SK-N-SH (cell line): ENCODE measurements around the gene GALNTL6. TPM values are rescaled to one million over a fixed set of nuclear protein-coding genes. Genes with fewer than 3 reads are reported as not detected.
A peak's percentile ranks its signal among the peaks of the same experiment; 100 is the strongest.

Experiments used
- CTCF ChIA-PET: fragments of 300-600, 350-600 bp; formaldehyde crosslinking; extraction: SDS; loops from one replicate; lab custom pipeline; 2021; lab: Yijun Ruan, JAX
- POLR2A ChIA-PET: fragments of 350-600 bp; sonication (Branson Sonifier 250); formaldehyde crosslinking; extraction: SDS; loops from one replicate; lab custom pipeline; 2020; ENCODE audit warnings: antibody characterized with exemption, inconsistent platforms; lab: Yijun Ruan, JAX
- DNase-seq: peaks from one replicate; pipeline ENCODE4 v3.0.0; 2012
- H2AFZ ChIP-seq: fragments of 200-600 bp; sonication (generic); 2 replicates; pipeline ENCODE4 v1.8.1; 2016; ENCODE audit warnings: antibody characterized with exemption, mild to moderate bottlenecking, low read depth
- H3F3A ChIP-seq: fragments of 200-600 bp; sonication (generic); replicated peaks from 2 replicates; pipeline ENCODE3; 2016; ENCODE audit warnings: antibody characterized with exemption, mild to moderate bottlenecking; ENCODE audit not compliant: insufficient read depth
- H3K27ac ChIP-seq, 2 experiments: fragments of 200-500 bp in 1 of 2; fragments of 200-600 bp in 1 of 2; sonication (Bioruptor generic) in 1 of 2; sonication (generic), shearing (Covaris generic) in 1 of 2; 2 replicates each; pipeline versions ENCODE4 v1.5.1 to v1.6.1; 2014 to 2016; ENCODE audit warnings: low read depth in 2 of 2, inconsistent platforms in 1 of 2, low read length in 1 of 2, mild to moderate bottlenecking in 1 of 2, mixed read lengths in 1 of 2
- H3K27me3 ChIP-seq: fragments of 200-600 bp; sonication (generic), shearing (Covaris generic); 2 replicates; pipeline ENCODE4 v1.6.1; 2016; ENCODE audit warnings: mixed run types; ENCODE audit not compliant: insufficient read depth
- H3K36me3 ChIP-seq, 2 experiments: fragments of 200-500 bp in 1 of 2; fragments of 200-600 bp in 1 of 2; sonication (Bioruptor generic) in 1 of 2; sonication (generic) in 1 of 2; replicated peaks in 1 of 2; 2 replicates each; pipeline versions ENCODE3 to v1.5.1; 2014 to 2016; ENCODE audit warnings: low read length in 1 of 2, mild to moderate bottlenecking in 1 of 2; ENCODE audit not compliant: insufficient read depth in 2 of 2, control insufficient read depth in 1 of 2
- H3K4me1 ChIP-seq, 2 experiments: fragments of 200-500 bp in 1 of 2; fragments of 200-600 bp in 1 of 2; sonication (Bioruptor generic) in 1 of 2; sonication (generic), shearing (Covaris generic) in 1 of 2; 2 replicates each; pipeline versions ENCODE4 v1.5.1 to v1.6.1; 2014 to 2016; ENCODE audit warnings: low read depth in 1 of 2, low read length in 1 of 2, mixed run types in 1 of 2; ENCODE audit not compliant: insufficient read depth in 2 of 2, control insufficient read depth in 1 of 2
- H3K4me2 ChIP-seq: fragments of 200-600 bp; sonication (generic), shearing (Covaris generic); 2 replicates; pipeline ENCODE4 v1.6.1; 2017; ENCODE audit warnings: mixed run types
- H3K4me3 ChIP-seq, 2 experiments: fragments of 200-500 bp in 1 of 2; fragments of 200-600 bp in 1 of 2; sonication (Bioruptor generic) in 1 of 2; sonication (generic), shearing (Covaris generic) in 1 of 2; 2 replicates each; pipeline versions ENCODE4 v1.5.1 to v1.8.1; 2014 to 2016; ENCODE audit warnings: low read depth in 2 of 2, inconsistent platforms in 1 of 2, low read length in 1 of 2, mild to moderate bottlenecking in 1 of 2, mixed read lengths in 1 of 2, moderate library complexity in 1 of 2
- H3K79me2 ChIP-seq: fragments of 200-600 bp; sonication (generic); 2 replicates; pipeline ENCODE4 v1.8.1; 2017; ENCODE audit warnings: mild to moderate bottlenecking; ENCODE audit not compliant: insufficient read depth
- H3K9ac ChIP-seq: fragments of 200-600 bp; sonication (generic); 2 replicates; pipeline ENCODE4 v1.6.1; 2017; ENCODE audit warnings: mixed run types
- H3K9me2 ChIP-seq: fragments of 200-600 bp; sonication (generic); 2 replicates; pipeline ENCODE4 v1.6.1; 2017; ENCODE audit warnings: mixed run types
- H3K9me3 ChIP-seq: fragments of 200-600 bp; sonication (generic); 2 replicates; pipeline ENCODE4 v1.6.1; 2017; ENCODE audit warnings: mixed run types, mild to moderate bottlenecking, moderate library complexity
- H4K20me1 ChIP-seq: fragments of 200-600 bp; sonication (generic); 2 replicates; pipeline ENCODE4 v1.6.1; 2017; ENCODE audit warnings: mild to moderate bottlenecking, mixed run types; ENCODE audit not compliant: insufficient read depth
- CHD2 ChIP-seq: fragments of 150-350 bp; IDR thresholded peaks from 2 replicates; pipeline ENCODE4 v1.6.1; 2018; ENCODE audit warnings: low read length; ENCODE audit not compliant: partially characterized antibody
- CTCF ChIP-seq: fragments of 200-600 bp; sonication (generic); IDR thresholded peaks from 2 replicates; pipeline ENCODE4 v1.6.1; 2017; ENCODE audit warnings: antibody characterized with exemption, mild to moderate bottlenecking, moderate library complexity
- ELF1 ChIP-seq: IDR thresholded peaks from 2 replicates; pipeline ENCODE4 v1.4.0; 2012
- EP300 ChIP-seq, 2 experiments: IDR thresholded peaks; 2 replicates each; pipeline versions ENCODE4 v1.4.0 to v1.6.1; 2012; ENCODE audit warnings: borderline replicate concordance in 1 of 2, low read depth in 1 of 2, low read length in 1 of 2
- FOSL2 ChIP-seq: IDR thresholded peaks from 2 replicates; pipeline ENCODE4 v1.4.0; 2012; ENCODE audit warnings: low read depth, mild to moderate bottlenecking, moderate library complexity, borderline replicate concordance
- FOXJ3 ChIP-seq: sonication (generic); formaldehyde crosslinking; IDR thresholded peaks from 2 replicates; pipeline ENCODE4 v1.5.1; 2020; ENCODE audit warnings: mild to moderate bottlenecking, missing genetic modification reagents
- FOXM1 ChIP-seq: IDR thresholded peaks from 2 replicates; pipeline ENCODE4 v1.4.0; 2012; ENCODE audit warnings: low read depth, mild to moderate bottlenecking
- GATA2 ChIP-seq: sonication (generic); formaldehyde crosslinking; IDR thresholded peaks from 2 replicates; pipeline ENCODE4 v1.5.0; 2020; ENCODE audit warnings: mild to moderate bottlenecking, missing genetic modification reagents
- JUND ChIP-seq: IDR thresholded peaks from 2 replicates; pipeline ENCODE4 v1.4.0; 2012
- MAX ChIP-seq: IDR thresholded peaks from 2 replicates; pipeline ENCODE4 v1.4.0; 2012; ENCODE audit warnings: low read depth
- MXI1 ChIP-seq: IDR thresholded peaks from 2 replicates; pipeline ENCODE4 v1.6.1; 2012; ENCODE audit warnings: mild to moderate bottlenecking, low read depth, low read length, improper control_type of control experiment
- NRF1 ChIP-seq: IDR thresholded peaks from 2 replicates; pipeline ENCODE4 v1.6.1; 2012; ENCODE audit warnings: low read depth, mild to moderate bottlenecking, low read length
- POLR2AphosphoS5 ChIP-seq: IDR thresholded peaks from 2 replicates; pipeline ENCODE4 v1.6.1; 2012; ENCODE audit warnings: low read depth, low read length
- RAD21 ChIP-seq: IDR thresholded peaks from 2 replicates; pipeline ENCODE4 v1.6.1; 2012; ENCODE audit warnings: mild to moderate bottlenecking, low read length
- RFX5 ChIP-seq: IDR thresholded peaks from 2 replicates; pipeline ENCODE4 v1.6.1; 2012; ENCODE audit warnings: mild to moderate bottlenecking, improper control_type of control experiment, low read length
- RXRA ChIP-seq: IDR thresholded peaks from 2 replicates; pipeline ENCODE4 v1.4.0; 2012; ENCODE audit warnings: low read depth, mild to moderate bottlenecking, borderline replicate concordance
- TCF12 ChIP-seq: IDR thresholded peaks from 2 replicates; pipeline ENCODE4 v1.4.0; 2012
- TEAD4 ChIP-seq: IDR thresholded peaks from 2 replicates; pipeline ENCODE4 v1.4.0; 2012; ENCODE audit warnings: mild to moderate bottlenecking, borderline replicate concordance; ENCODE audit not compliant: insufficient read depth
- USF2 ChIP-seq: fragments of 150-350 bp; IDR thresholded peaks from 2 replicates; pipeline ENCODE4 v1.6.1; 2017; ENCODE audit warnings: antibody characterized with exemption, low read length, low read depth, borderline replicate concordance
- WGBS: methylation state at CpG from one replicate; pipeline ENCODE4 v1.1.6; 2017; ENCODE audit warnings: low lambda C conversion rate; 5-methylcytosine and 5-hydroxymethylcytosine counted together
- polyA plus RNA-seq, 3 experiments: library from polyadenylated mRNA; depleted of rRNA; stranded (reverse); fragments of >200 nt; gene quantifications; 2 replicates each; pipeline ENCODE4 v1.2.3, GENCODE V29; 2012

The GALNTL6 gene
- polyA plus RNA-seq, 1 of the 3 experiments (the other 2 are of a cell fraction) = 0.07 TPM

GRCh38 chr4:171875291-171875690 lies 62.1 kb downstream of the GALNTL6 start:
- Histone ChIP-seq H3F3A (no peaks in the 10 kb centered on the region), H3K4me1 (no peaks in the 10 kb centered on the region; a peak in 1 of 4 replicates), H3K79me2 (no peaks in the 10 kb centered on the region), H3K27ac (no peak overlapping the region), H3K36me3 (no peaks in the 10 kb centered on the region), H4K20me1 (no peaks in the 10 kb centered on the region), H3K9me2 (no peaks in the 10 kb centered on the region), H3K4me2 (no peak overlapping the region), H3K27me3 (no peaks in the 10 kb centered on the region), H3K9ac (no peak overlapping the region), H3K4me3 (no peak overlapping the region), H2AFZ (no peak overlapping the region), H3K9me3 (no peaks in the 10 kb centered on the region)
- ChIA-PET POLR2A (no interaction called here), CTCF (no interaction called here)
- TF ChIP-seq MAX = no peak
- TF ChIP-seq CTCF = no peak
- no peak for TF ChIP-seq NRF1
- no peak for TF ChIP-seq MXI1
- TF ChIP-seq POLR2AphosphoS5 = no peak
- no peak for TF ChIP-seq ELF1
- 41% methylated on average over 3 of the region's 3 CpGs for WGBS
- no peak for DNase-seq

GRCh38 chr4:171876636-171877035 lies 63.4 kb downstream of the GALNTL6 start:
- Histone ChIP-seq H3K4me2 (no peak overlapping the region), H3K4me3 (no peak overlapping the region), H3K9ac (no peak overlapping the region), H4K20me1 (no peaks in the 10 kb centered on the region), H3K27ac (no peak overlapping the region), H3K27me3 (no peaks in the 10 kb centered on the region), H3K79me2 (no peaks in the 10 kb centered on the region), H3K9me2 (no peaks in the 10 kb centered on the region), H3K4me1 (no peaks in the 10 kb centered on the region; a peak in 1 of 4 replicates), H3K9me3 (no peaks in the 10 kb centered on the region), H2AFZ (no peak overlapping the region), H3K36me3 (no peaks in the 10 kb centered on the region), H3F3A (no peaks in the 10 kb centered on the region)
- DNase-seq = no peak
- TF ChIP-seq FOXJ3 (CRISPR knock-in tag) (no peak), RFX5 (no peak), FOXM1 (no peak)
- CTCF ChIA-PET = no interaction called here
- 39% methylated on average over 4 of the region's 4 CpGs for WGBS
- POLR2A ChIA-PET = no interaction called here

GRCh38 chr4:171880136-171880535 lies 66.9 kb downstream of the GALNTL6 start:
- no peaks in the 10 kb centered on the region; a peak in 1 of 4 replicates for H3K4me1 ChIP-seq
- no peaks in the 10 kb centered on the region for H3F3A ChIP-seq
- peak overlapping the region; percentile 17 for H2AFZ ChIP-seq
- 9% methylated on average over 3 of the region's 3 CpGs for WGBS
- CTCF ChIA-PET = no interaction called here
- no peaks in the 10 kb centered on the region for H3K9me3 ChIP-seq
- POLR2A ChIA-PET = no interaction called here
- H3K27ac ChIP-seq = peak overlapping the region in 1 of 2 experiments; percentile 72; a peak in 2 of 4 replicates
- H4K20me1 ChIP-seq = no peaks in the 10 kb centered on the region
- H3K27me3 ChIP-seq = no peaks in the 10 kb centered on the region
- peak overlapping the region; percentile 32; the same call in 1 of the 2 replicates for H3K4me2 ChIP-seq
- H3K36me3 ChIP-seq = no peaks in the 10 kb centered on the region
- no peaks in the 10 kb centered on the region for H3K9me2 ChIP-seq
- H3K9ac ChIP-seq = no peak overlapping the region
- DNase-seq = no peak
- TF ChIP-seq EP300 (IDR thresholded peaks at IDR 0.05; ENCODE audit: borderline replicate concordance in 1 of 2, low read depth in 1 of 2, low read length in 1 of 2) (0 out of 4 replicates have a peak, but pooled peaks of 1 of the 2 experiments have one; percentile 21), TCF12 (peak; percentile 65), RXRA (no peak), CHD2 (no peak), JUND (peak; percentile 37), FOSL2 (peak; percentile 59; the same call in 1 of the 2 replicates), RAD21 (no peak), RFX5 (no peak), GATA2 (CRISPR knock-in tag) (no peak), TEAD4 (no peak), USF2 (no peak)
- TF ChIP-seq, all 33 proteins: peak for 4
- Histone ChIP-seq H3K79me2 (no peaks in the 10 kb centered on the region), H3K4me3 (no peak overlapping the region; a peak in 1 of 4 replicates)
